K562 (cell line): ENCODE results near the gene PDCD1LG2. TPM values are rescaled to one million over a fixed set of nuclear protein-coding genes. Genes with fewer than 3 reads are reported as not detected.

Source experiments
- ATAC-seq: fragments of 200-7000 bp; cut with Tn5 transposase; 3 replicates; pipeline ENCODE4 v1.9.1; 2020; ENCODE audit warnings: moderate library complexity
- BruUV-seq: library from RNA; stranded (reverse); fragments of 400-500 nt; replicated peaks from 2 replicates; lab custom pipeline; 2021; lab: Mats Ljungman, UMichigan
- CTCF ChIA-PET: fragments of 300-600 bp; formaldehyde crosslinking; extraction: SDS; loops from one replicate; lab custom pipeline; 2021; ENCODE audit warnings: low intra/inter-chr PET ratio; lab: Yijun Ruan, JAX
- POLR2A ChIA-PET: fragments of 300-600, 350-650 bp; sonication (Branson Sonifier 250); formaldehyde crosslinking; extraction: SDS; loops from one replicate; lab custom pipeline; 2021; ENCODE audit warnings: antibody characterized with exemption, inconsistent platforms; lab: Yijun Ruan, JAX
- DNase-seq, 4 experiments: peaks; one replicate each; pipeline versions ENCODE4 v3.0.0 to v3.0.0-alpha.2; 2011 to 2018; ENCODE audit warnings: low spot score in 3 of 4, mixed read lengths in 3 of 4; ENCODE audit errors: extremely low read depth in 1 of 4
- FAIRE-seq: peaks from 2 replicates; lab custom pipeline; 2011; peaks lifted over from hg19 to GRCh38; lab: Jason Lieb, UNC
- H2AFZ ChIP-seq: 2 replicates; pipeline ENCODE4 v1.6.0; 2011; ENCODE audit warnings: low read depth, low read length, control low read depth, inconsistent platforms
- H3K27ac ChIP-seq: fragments of 200-600 bp; 3 replicates; pipeline ENCODE4 v1.8.0; 2011; ENCODE audit warnings: low read depth, mild to moderate bottlenecking, control low read depth, inconsistent platforms, low read length, moderate library complexity, mixed read lengths; ENCODE audit errors: extremely low read depth
- H3K27me3 ChIP-seq, 2 experiments: fragments of 300-600 bp in 1 of 2; 2 replicates in 1 of 2; 3 replicates in 1 of 2; pipeline versions ENCODE4 v1.6.0 to v1.8.0; 2011; ENCODE audit warnings: inconsistent platforms in 2 of 2, low read length in 2 of 2, mild to moderate bottlenecking in 1 of 2, mixed read lengths in 1 of 2, moderate library complexity in 1 of 2; ENCODE audit not compliant: control insufficient read depth in 2 of 2, insufficient read depth in 2 of 2
- H3K36me3 ChIP-seq: fragments of 300-600 bp; 3 replicates; pipeline ENCODE4 v1.8.0; 2011; ENCODE audit warnings: mild to moderate bottlenecking, low read length, inconsistent platforms; ENCODE audit not compliant: control insufficient read depth, insufficient read depth
- H3K4me1 ChIP-seq, 2 experiments: fragments of 200-600 bp in 1 of 2; replicated peaks in 1 of 2; 2 replicates in 1 of 2; 3 replicates in 1 of 2; pipeline versions ENCODE4 v1.5.1 to v1.8.0; 2011; ENCODE audit warnings: inconsistent platforms in 2 of 2, low read length in 2 of 2, mild to moderate bottlenecking in 1 of 2, mixed read lengths in 1 of 2, moderate library complexity in 1 of 2; ENCODE audit not compliant: control insufficient read depth in 2 of 2, insufficient read depth in 2 of 2
- H3K4me2 ChIP-seq: 2 replicates; pipeline ENCODE4 v1.6.1; 2011; ENCODE audit warnings: low read length, control low read depth, inconsistent platforms, mixed read lengths; ENCODE audit not compliant: insufficient read depth
- H3K4me3 ChIP-seq: fragments of 200-600 bp; sonication (generic), shearing (Covaris generic); 2 replicates; pipeline ENCODE4 v1.5.1; 2016; ENCODE audit warnings: control low read depth, inconsistent platforms
- H3K79me2 ChIP-seq: fragments of 200-600 bp; 3 replicates; pipeline ENCODE4 v1.8.0; 2011; ENCODE audit warnings: low read length, inconsistent platforms; ENCODE audit not compliant: control insufficient read depth, insufficient read depth
- H3K9ac ChIP-seq, 2 experiments: 2 replicates each; pipeline versions ENCODE4 v1.6.0 to v1.6.1; 2011; ENCODE audit warnings: low read depth in 2 of 2, low read length in 2 of 2, control low read depth in 1 of 2, inconsistent platforms in 1 of 2, mild to moderate bottlenecking in 1 of 2, mixed read lengths in 1 of 2; ENCODE audit not compliant: insufficient read depth in 1 of 2
- H3K9me1 ChIP-seq: one replicate; pipeline ENCODE4 v1.6.0; 2011; ENCODE audit warnings: inconsistent platforms, mild to moderate bottlenecking, low read length, moderate library complexity; ENCODE audit not compliant: control insufficient read depth, insufficient read depth
- H3K9me3 ChIP-seq: replicated peaks from 2 replicates; pipeline ENCODE4 v1.5.1; 2011; ENCODE audit warnings: low read depth, low read length, inconsistent platforms; ENCODE audit not compliant: control insufficient read depth, insufficient read depth
- H4K20me1 ChIP-seq: replicated peaks from 2 replicates; pipeline ENCODE4 v1.6.1; 2011; ENCODE audit warnings: low read length, inconsistent platforms, mixed read lengths; ENCODE audit not compliant: control insufficient read depth, insufficient read depth
- ARID1B ChIP-seq: fragments of 450-650 bp; IDR thresholded peaks from 2 replicates; pipeline ENCODE4 v1.6.1; 2016; ENCODE audit warnings: antibody characterized with exemption, mild to moderate bottlenecking, inconsistent platforms
- ATF7 ChIP-seq: fragments of 450-650 bp; IDR thresholded peaks from 2 replicates; pipeline ENCODE4 v1.7.1; 2014; ENCODE audit warnings: mild to moderate bottlenecking, moderate library complexity
- CBFA2T2 ChIP-seq: fragments of 450-650 bp; conservative IDR thresholded peaks from 2 replicates; pipeline ENCODE4 v1.6.1; 2017; ENCODE audit warnings: mild to moderate bottlenecking
- CBFA2T3 ChIP-seq: fragments of 450-650 bp; IDR thresholded peaks from 2 replicates; pipeline ENCODE4 v1.6.1; 2017
- DPF2 ChIP-seq: fragments of 450-650 bp; IDR thresholded peaks from 2 replicates; pipeline ENCODE4 v1.6.1; 2016
- LARP7 ChIP-seq: fragments of 450-650 bp; IDR thresholded peaks from 2 replicates; pipeline ENCODE4 v1.6.1; 2016
- NCOR1 ChIP-seq: fragments of 450-650 bp; IDR thresholded peaks from 2 replicates; pipeline ENCODE4 v1.6.1; 2016; ENCODE audit warnings: mild to moderate bottlenecking, moderate library complexity
- PRMT5 ChIP-seq: sonication (generic); formaldehyde crosslinking; IDR thresholded peaks from 2 replicates; pipeline ENCODE4 v1.5.0; 2020; ENCODE audit warnings: missing genetic modification reagents
- RCOR1 ChIP-seq, 2 experiments: IDR thresholded peaks; 2 replicates each; pipeline ENCODE4 v1.6.1; 2012; ENCODE audit warnings: low read depth in 2 of 2, low read length in 2 of 2, borderline replicate concordance in 1 of 2, improper control_type of control experiment in 1 of 2
- ZBTB7A ChIP-seq: IDR thresholded peaks from 2 replicates; pipeline ENCODE4 v1.6.1; 2011; ENCODE audit warnings: low read depth, mild to moderate bottlenecking, low read length, moderate library complexity, borderline replicate concordance; ENCODE audit not compliant: control insufficient read depth
- WGBS: fragments of 100-300 bp; shearing (Covaris generic); methylation state at CpG from one replicate; pipeline ENCODE4 v1.1.6; 2016; ENCODE audit warnings: low coverage, mixed read lengths; ENCODE audit not compliant: insufficient coverage; ENCODE audit errors: missing lambda C conversion rate; 5-methylcytosine and 5-hydroxymethylcytosine counted together
- in situ Hi-C: fragments of 300-500 bp; cut with MboI; formaldehyde crosslinking; loops from 4 replicates; pipeline ENCODE4 v1.15.0; 2018; ENCODE audit warnings: inconsistent platforms, mixed read lengths
- intact Hi-C: fragments of 100-400 bp; cut with micrococcal nuclease; formaldehyde crosslinking; loops from 2 replicates; pipeline ENCODE4 v1.14.2; 2022
- polyA plus RNA-seq, 8 experiments: library from polyadenylated mRNA; depleted of rRNA in 4 of 8; stranded (reverse) in 5 of 8; unstranded in 3 of 8; fragments of >200 nt; fragmentation: Nextera tagmentation in 2 of 8; fragmentation: Illumina TruSeq in 1 of 8; extraction: Ambion mirVana in 2 of 8; extraction: Trizol in 1 of 8; gene quantifications; 2 replicates each; pipeline versions ENCODE4 v1.2.1 to v1.2.3, GENCODE V29; 2011 to 2014; ENCODE audit warnings: inconsistent platforms in 1 of 8, missing spikeins in 1 of 8
- total RNA-seq, 7 experiments: library from RNA; depleted of rRNA in 6 of 7; stranded (reverse); fragments of >200 nt in 6 of 7; fragmentation: Illumina TruSeq in 2 of 7; extraction: Trizol in 2 of 7; gene quantifications; 2 replicates each; pipeline versions ENCODE4 v1.2.1 to v1.2.3, GENCODE V29; 2011 to 2021; ENCODE audit warnings: low replicate concordance in 1 of 7
- TF ChIP-seq, protein P1 (sequence below), 2 experiments: fragments of 450-650 bp; IDR thresholded peaks; 2 replicates each; pipeline ENCODE4 v1.6.1; 2016
- TF ChIP-seq, protein P2 (sequence below): fragments of 450-650 bp; IDR thresholded peaks from one replicate; pipeline ENCODE4 v1.6.1; 2018; ENCODE audit warnings: mild to moderate bottlenecking, moderate library complexity; ENCODE audit not compliant: partially characterized antibody
- TF ChIP-seq, protein P3 (sequence below): fragments of 250-450 bp; sonication (Bioruptor Pico); IDR thresholded peaks from 2 replicates; pipeline ENCODE4 v1.8.0; 2021; ENCODE audit warnings: mild to moderate bottlenecking, moderate library complexity
- TF ChIP-seq, protein P4 (sequence below): fragments of 250-450 bp; sonication (Bioruptor Pico); IDR thresholded peaks from 2 replicates; pipeline ENCODE4 v1.8.0; 2022; ENCODE audit warnings: moderate library complexity, mild to moderate bottlenecking, inconsistent platforms
- TF ChIP-seq, protein P5 (sequence below): sonication (generic); formaldehyde crosslinking; IDR thresholded peaks from 2 replicates; pipeline ENCODE4 v1.8.1; 2023; ENCODE audit warnings: mild to moderate bottlenecking, missing genetic modification reagents

The PDCD1LG2 gene
- total and polyA plus RNA-seq, 9 of the 15 experiments (the other 6 are each of a cell fraction or from before 2014, with no cell fraction given) = not detected

DNA sequence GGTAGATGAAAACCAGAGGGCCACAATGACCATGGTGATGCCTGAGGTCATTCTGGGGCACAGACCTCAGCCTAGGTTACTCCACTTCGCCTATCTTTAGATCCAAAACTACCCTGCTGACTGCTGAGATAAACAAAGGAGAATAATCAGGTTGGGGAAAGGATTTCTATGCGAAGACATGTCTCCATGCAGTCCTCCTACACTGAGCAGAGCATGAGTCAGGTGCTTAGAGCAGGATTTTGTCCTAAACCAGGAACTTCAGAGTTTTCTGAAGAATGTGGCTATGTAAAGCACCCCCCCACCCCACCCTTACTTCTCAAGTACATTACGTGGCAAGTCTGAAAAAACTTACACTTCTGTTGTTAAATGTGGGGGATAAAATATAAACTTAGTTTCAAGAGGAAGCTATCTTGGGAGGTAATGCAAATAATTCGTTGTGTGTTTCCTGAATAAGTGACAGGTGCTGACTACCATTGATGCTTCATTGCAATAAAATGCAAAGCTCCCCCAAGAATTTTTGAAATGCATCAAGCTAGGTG is 19.4 kb downstream of the PDCD1LG2 start:
- no peaks in the 10 kb centered on the region for H3K79me2 ChIP-seq
- H3K4me3 ChIP-seq = no peak overlapping the region
- no peaks in the 10 kb centered on the region for H3K9me1 ChIP-seq
- H3K27ac ChIP-seq = no peak overlapping the region
- H3K27me3 ChIP-seq = no peaks in the 10 kb centered on the region
- H3K9me3 ChIP-seq = no peaks in the 10 kb centered on the region
- H3K36me3 ChIP-seq = no peaks in the 10 kb centered on the region
- no peak overlapping the region for H3K9ac ChIP-seq
- no peaks in the 10 kb centered on the region; a peak in 1 of 5 replicates for H3K4me1 ChIP-seq
- CTCF ChIA-PET = no interaction called here
- 0% methylated on average over 4 of the region's 4 CpGs for WGBS
- no peak for DNase-seq
- no peaks in the 10 kb centered on the region for H4K20me1 ChIP-seq
- no peak for ATAC-seq
- H3K4me2 ChIP-seq = no peak overlapping the region
- in situ Hi-C loops (no loop called here), intact Hi-C loops (no loop called here)
- FAIRE-seq = no peak
- no TSS peak for BruUV-seq
- H2AFZ ChIP-seq = no peak overlapping the region
- POLR2A ChIA-PET = interaction anchor here (1.1 kb wide), 1 partner anchor 34 kb away, joined by 3 read pairs; no protein-coding TSS in a partner anchor
- TF ChIP-seq ZBTB7A (no peak), CBFA2T2 (peak; percentile 35; the same call in 1 of the 2 replicates), ARID1B (peak; percentile 26; the same call in 1 of the 2 replicates), DPF2 (peak; percentile 19; the same call in 1 of the 2 replicates), CBFA2T3 (peak; percentile 55), PRMT5 (CRISPR knock-in tag) (no peak), RCOR1 (IDR thresholded peaks at IDR 0.05; ENCODE audit: borderline replicate concordance in 1 of 2, low read depth in 2 of 2, low read length in 2 of 2) (peak in 1 of 2 experiments; percentile 60; a peak in 1 of 4 replicates), LARP7 (no peak), NCOR1 (peak; percentile 36; the same call in 1 of the 2 replicates), ATF7 (no peak)
- TF ChIP-seq, protein P1, sequence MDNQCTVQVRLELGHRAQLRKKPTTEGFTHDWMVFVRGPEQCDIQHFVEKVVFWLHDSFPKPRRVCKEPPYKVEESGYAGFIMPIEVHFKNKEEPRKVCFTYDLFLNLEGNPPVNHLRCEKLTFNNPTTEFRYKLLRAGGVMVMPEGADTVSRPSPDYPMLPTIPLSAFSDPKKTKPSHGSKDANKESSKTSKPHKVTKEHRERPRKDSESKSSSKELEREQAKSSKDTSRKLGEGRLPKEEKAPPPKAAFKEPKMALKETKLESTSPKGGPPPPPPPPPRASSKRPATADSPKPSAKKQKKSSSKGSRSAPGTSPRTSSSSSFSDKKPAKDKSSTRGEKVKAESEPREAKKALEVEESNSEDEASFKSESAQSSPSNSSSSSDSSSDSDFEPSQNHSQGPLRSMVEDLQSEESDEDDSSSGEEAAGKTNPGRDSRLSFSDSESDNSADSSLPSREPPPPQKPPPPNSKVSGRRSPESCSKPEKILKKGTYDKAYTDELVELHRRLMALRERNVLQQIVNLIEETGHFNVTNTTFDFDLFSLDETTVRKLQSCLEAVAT (IDR thresholded peaks at IDR 0.05) = no peak
- TF ChIP-seq, protein P2, sequence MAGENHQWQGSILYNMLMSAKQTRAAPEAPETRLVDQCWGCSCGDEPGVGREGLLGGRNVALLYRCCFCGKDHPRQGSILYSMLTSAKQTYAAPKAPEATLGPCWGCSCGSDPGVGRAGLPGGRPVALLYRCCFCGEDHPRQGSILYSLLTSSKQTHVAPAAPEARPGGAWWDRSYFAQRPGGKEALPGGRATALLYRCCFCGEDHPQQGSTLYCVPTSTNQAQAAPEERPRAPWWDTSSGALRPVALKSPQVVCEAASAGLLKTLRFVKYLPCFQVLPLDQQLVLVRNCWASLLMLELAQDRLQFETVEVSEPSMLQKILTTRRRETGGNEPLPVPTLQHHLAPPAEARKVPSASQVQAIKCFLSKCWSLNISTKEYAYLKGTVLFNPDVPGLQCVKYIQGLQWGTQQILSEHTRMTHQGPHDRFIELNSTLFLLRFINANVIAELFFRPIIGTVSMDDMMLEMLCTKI = no peak
- TF ChIP-seq, protein P3, sequence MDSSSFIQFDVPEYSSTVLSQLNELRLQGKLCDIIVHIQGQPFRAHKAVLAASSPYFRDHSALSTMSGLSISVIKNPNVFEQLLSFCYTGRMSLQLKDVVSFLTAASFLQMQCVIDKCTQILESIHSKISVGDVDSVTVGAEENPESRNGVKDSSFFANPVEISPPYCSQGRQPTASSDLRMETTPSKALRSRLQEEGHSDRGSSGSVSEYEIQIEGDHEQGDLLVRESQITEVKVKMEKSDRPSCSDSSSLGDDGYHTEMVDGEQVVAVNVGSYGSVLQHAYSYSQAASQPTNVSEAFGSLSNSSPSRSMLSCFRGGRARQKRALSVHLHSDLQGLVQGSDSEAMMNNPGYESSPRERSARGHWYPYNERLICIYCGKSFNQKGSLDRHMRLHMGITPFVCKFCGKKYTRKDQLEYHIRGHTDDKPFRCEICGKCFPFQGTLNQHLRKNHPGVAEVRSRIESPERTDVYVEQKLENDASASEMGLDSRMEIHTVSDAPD (CRISPR knock-in tag) = no peak
- TF ChIP-seq, protein P4, sequence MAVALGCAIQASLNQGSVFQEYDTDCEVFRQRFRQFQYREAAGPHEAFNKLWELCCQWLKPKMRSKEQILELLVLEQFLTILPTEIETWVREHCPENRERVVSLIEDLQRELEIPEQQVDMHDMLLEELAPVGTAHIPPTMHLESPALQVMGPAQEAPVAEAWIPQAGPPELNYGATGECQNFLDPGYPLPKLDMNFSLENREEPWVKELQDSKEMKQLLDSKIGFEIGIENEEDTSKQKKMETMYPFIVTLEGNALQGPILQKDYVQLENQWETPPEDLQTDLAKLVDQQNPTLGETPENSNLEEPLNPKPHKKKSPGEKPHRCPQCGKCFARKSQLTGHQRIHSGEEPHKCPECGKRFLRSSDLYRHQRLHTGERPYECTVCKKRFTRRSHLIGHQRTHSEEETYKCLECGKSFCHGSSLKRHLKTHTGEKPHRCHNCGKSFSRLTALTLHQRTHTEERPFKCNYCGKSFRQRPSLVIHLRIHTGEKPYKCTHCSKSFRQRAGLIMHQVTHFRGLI (CRISPR knock-in tag) = no peak
- TF ChIP-seq, protein P5, sequence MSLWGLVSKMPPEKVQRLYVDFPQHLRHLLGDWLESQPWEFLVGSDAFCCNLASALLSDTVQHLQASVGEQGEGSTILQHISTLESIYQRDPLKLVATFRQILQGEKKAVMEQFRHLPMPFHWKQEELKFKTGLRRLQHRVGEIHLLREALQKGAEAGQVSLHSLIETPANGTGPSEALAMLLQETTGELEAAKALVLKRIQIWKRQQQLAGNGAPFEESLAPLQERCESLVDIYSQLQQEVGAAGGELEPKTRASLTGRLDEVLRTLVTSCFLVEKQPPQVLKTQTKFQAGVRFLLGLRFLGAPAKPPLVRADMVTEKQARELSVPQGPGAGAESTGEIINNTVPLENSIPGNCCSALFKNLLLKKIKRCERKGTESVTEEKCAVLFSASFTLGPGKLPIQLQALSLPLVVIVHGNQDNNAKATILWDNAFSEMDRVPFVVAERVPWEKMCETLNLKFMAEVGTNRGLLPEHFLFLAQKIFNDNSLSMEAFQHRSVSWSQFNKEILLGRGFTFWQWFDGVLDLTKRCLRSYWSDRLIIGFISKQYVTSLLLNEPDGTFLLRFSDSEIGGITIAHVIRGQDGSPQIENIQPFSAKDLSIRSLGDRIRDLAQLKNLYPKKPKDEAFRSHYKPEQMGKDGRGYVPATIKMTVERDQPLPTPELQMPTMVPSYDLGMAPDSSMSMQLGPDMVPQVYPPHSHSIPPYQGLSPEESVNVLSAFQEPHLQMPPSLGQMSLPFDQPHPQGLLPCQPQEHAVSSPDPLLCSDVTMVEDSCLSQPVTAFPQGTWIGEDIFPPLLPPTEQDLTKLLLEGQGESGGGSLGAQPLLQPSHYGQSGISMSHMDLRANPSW (CRISPR knock-in tag) = no peak
